ENCODE results near the gene TBC1D21.
A peak's percentile ranks its signal among the peaks of the same experiment; 100 is the strongest.

Gene TBC1D21

GRCh38 chr15:73862276-73862675 lies 11.1 kb upstream of the TBC1D21 start:
- no peak for DNase-seq (ENCODE audit: low spot score)

GRCh38 chr15:73865379-73865778 lies 8.0 kb upstream of the TBC1D21 start:
- no peak for DNase-seq (ENCODE audit: low spot score)

DNA sequence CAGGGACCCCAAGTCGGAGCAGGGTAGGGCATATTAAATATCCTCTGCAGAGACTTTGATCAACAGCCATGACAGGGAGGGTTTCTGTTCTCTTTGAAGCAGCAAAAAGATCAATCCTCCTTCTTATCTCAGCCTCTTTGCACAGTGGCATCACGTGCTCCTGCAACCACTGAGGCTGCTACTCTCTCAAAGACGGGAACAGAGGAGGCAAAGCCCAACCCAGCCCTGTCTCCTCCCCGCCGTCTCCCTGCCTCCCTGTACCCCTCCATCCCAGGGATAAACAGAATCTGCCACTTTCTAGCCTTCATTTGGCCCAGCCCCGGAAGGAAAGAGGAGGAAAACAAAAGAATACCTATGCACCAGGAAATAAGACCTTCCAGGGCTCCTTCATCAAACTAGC lies 7.5 kb upstream of the TBC1D21 start:
- DNase-seq (ENCODE audit: low spot score) = no peak

DNA sequence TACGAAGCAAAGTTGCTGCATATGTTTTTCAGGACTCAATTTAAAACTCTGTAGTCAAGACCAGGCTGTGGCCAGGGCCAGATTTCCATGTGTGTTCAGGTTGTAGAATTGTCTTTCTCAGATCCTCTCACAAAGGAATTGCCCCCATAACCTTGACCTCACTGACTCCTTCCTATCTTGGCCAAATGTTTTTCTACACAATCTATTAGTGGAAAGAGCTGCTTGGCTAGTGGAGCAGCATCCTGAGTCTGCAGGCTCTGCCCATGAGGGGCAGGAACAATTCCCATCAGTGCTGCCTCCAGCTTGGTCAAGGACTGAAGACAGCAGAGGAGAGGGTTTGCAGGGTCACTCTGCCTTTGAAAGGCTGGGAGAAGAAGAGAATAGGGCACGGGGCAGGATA lies 6.9 kb upstream of the TBC1D21 start:
- no peak for DNase-seq (ENCODE audit: low spot score)

DNA sequence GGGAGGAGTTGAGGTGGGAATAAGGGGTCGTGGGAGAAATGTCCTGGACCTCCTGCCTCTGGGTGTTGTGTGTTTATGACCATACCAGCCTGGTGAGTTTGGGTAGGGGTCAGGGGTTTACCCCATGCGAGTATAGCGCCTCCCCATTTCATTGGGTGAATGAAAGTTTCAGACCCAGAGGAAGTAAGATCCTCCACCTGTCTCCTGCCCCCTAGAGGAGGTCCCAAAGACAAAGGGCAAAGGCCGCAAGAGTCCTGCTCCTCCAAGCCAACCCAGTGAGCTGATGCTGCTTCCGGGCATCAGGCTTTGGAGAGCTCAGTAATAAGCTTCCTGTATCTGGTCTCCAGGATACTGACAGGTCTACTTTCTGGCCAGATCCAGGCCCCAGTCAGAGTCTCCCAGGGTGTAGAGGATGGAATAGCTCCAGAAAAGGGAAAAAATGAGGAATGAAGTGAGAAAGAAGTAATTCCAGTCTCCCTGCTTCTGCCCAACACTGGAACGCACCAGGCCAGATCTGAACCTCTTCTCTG lies 6.4 kb upstream of the TBC1D21 start:
- DNase-seq (ENCODE audit: low spot score) = no peak

- no peak for DNase-seq (ENCODE audit: low spot score)
Measured at GRCh38 chr15:73867426-73867825, 5.9 kb upstream of the TBC1D21 start.

GRCh38 chr15:73867956-73868355 lies 5.4 kb upstream of the TBC1D21 start:
- DNase-seq (ENCODE audit: low spot score) = no peak

- no peak for DNase-seq (ENCODE audit: low spot score)
Measured at GRCh38 chr15:73869216-73869995, 4.0 kb upstream of the TBC1D21 start.

DNA sequence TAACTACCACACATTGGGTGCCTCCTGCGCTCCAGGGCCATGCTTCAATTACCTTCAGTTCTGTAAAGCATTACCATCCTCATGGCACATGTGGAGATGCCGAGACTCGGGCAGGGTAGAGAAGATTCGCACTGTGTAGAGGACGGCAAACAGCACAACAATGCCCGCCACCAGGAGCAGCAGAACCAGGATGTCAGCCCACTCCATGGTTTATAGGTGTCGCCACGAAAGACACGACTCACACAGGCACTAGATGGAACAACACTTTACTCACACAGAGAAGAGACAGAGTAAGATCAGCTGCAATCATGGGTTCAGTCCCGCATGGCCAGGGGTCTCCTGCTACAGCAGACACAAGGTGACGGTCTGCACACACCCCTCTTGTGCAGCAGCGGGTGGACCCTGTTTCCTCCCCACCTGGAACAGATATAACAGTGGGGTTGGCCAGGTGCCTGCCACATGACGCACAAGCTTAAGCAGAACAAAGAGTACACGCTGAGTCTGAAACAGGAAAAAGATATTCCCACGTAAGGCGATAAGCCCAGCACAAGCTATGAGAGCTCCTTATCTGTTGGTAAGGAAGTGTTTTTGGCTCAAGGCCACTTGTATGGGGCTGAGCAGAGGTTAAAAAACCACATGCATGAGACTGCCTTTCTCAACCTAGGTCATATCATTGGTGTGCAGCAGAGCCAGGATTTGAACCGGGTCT lies 2.5 kb upstream of the TBC1D21 start:
- DNase-seq (ENCODE audit: low spot score) = no peak

DNA sequence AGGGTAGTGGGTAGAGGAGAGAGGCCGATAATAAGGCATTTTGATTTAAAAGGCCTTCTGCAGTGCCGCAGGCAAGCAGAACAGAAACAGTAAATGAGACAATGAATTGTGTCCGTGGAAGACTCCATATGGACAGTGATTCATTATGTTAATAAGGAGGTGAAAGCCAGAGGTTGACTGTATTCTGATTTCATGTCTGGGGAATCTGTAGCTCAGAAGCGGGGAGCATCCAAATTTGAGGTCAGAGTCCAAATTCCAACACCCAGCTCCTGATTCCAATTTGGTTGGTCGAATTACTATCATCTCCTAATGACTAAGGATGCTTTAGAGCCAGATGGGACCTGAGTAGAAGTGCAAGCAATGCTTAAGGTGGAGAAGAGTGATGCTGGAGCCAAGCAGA lies 1.0 kb upstream of the TBC1D21 start:
- no peak for DNase-seq (ENCODE audit: low spot score)

DNA sequence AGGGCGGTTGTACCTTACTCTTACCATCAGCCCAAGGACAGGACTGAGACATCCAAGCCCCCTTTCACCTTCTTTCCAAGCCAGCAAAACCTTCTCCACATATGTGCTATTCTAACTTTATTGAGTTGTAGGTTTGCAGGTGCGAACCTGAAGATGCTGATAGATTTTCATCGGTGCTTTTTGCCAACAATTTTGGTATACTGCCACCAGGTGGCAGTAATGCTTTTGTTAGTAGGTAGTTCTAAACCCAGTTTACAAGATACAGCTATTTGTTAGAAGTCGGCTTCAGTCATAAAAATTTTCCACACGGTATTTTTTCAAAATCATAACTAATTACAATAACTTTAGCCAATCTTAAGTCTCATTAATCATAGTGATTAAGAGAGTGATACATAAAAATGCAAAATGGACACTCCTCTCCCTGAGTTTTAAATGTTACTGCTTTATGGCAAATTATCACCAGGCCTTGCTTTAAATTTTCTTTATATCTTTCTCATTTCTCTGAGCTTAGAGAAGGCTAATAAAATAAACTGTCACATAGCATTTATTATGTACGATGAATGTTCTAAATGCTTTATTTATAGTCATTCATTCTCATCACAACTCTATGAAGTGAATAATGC lies 636 bp downstream of the TBC1D21 start:
- peak; percentile 57 for DNase-seq (ENCODE audit: low spot score)

DNA sequence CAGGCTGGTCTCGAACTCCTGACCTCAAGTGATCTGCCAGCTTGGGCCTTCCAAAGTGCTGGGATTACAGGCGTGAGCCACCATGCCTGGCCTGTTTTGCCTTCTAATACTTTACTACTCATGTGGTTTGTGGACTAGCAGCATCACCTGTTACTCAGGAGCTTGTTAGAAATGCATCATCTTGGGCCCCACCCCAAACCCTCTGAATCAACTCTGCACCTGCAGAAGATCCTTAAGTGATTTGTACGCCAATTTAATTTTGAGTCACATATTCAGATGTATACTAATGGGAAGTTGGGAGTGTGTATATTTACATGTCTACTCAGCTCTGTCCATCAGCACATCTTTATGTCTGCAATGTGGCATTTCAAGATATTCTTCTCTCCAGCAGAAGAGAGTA lies 6.1 kb downstream of the TBC1D21 start:
- no peak for DNase-seq (ENCODE audit: low spot score)

- no peak for DNase-seq (ENCODE audit: low spot score)
Measured at GRCh38 chr15:73881579-73882320, 8.4 kb downstream of the TBC1D21 start.

DNA sequence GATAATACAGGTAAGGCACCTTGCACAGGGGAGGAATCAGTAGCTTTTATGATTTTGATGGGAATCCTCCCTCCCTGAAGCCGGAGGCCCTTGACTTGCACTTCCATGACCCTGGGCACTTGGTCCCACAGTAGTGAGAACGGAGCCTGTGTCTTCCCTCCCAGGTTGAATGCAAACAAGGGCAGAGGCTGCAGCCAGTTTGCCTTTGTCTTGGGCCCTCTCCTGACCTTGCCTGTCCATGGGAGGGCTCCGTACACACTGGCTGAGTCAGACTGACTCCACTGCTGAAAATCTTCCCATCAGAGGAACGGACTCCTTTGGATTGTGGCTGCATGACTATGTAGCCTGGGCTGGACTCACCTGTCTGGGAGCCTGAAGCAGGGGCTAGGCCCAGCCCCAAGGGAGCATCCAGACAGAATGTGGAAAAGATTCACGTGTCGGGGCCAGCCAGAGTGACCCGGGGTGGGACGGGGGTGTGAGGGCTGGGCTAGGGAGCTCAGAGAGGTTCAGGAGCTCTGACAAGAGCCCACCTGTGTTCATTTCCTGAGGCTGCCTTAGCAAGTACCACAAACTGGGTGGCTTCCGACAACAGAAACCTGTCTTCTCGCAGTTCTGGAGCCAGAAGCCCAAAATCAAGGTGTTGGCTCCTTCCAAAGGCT lies 9.5 kb downstream of the TBC1D21 start:
- no peak for DNase-seq (ENCODE audit: low spot score)

DNA sequence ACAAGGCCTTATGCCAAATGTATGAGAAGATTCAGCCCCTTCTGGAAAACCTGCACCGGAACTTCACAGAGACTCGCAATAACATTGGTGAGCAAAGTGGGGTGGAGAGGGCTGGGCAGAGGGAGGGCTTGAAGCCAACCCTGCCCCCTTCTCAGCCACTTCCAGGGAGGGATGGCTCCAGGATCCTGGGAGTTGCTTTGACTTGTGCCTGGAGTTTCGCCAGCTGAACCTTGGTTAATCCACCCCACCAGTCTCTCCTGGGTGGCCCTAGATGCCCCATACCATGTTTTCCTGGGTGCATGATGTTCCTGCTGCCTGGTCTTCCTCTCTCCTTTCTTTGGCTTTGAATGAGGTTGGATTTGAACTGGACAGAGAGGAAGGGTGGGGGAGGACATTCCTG lies 10.8 kb downstream of the TBC1D21 start:
- no peak for DNase-seq (ENCODE audit: low spot score)

- no peak for DNase-seq (ENCODE audit: low spot score)
Measured at GRCh38 chr15:73885954-73886700, 12.8 kb downstream of the TBC1D21 start.

DNA sequence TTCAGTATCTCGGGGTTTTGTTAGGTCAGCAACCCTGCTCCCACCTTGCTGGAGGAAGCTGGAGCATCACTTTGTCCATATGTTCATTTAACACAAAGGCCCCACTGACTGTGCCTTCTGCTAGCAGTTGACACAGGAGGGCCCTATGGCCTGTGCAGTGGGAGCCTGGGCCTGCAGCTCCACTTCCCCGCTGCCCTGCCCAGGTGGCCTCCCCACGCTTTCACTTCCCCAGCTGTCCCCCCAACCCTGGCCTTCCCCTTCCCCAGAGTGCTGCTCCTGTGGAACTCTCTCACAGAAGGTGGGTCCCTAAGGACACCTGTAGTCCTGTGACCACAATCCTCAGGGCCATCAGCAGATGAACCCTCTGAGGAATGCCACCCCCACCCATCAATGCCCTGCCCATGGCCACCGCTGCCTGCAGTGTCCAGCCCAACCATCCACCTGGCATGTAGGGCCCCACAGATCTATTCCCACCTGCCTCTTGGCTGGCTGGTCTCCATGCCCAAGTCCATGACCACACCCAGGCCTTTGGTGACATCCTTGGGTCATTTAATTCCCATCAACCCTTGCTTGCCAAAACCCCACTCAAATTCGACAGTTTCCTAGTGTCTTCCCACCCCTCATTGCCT lies 13.5 kb downstream of the TBC1D21 start:
- DNase-seq (ENCODE audit: low spot score) = no peak

DNA sequence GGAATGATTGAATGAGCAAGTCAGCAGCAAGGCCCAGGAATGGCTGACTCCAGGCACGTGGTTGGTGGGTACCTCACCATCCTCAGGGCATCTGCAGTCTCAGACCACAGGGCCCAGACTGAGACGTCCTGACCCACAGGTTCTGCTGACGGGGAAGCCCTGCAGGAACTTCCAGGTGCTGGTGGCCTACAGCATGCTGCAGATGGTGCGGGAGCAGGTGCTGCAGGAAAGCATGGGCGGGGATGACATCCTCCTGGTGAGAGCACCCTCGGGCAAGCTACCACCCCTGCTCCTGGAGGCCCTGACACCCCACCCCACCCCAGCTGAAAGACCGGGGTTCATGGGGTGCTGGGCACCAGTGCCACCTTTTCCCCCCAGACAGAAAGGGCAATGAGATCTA lies 14.1 kb downstream of the TBC1D21 start:
- no peak for DNase-seq (ENCODE audit: low spot score)

- DNase-seq (ENCODE audit: low spot score) = no peak
Measured at GRCh38 chr15:73888224-73889041, 15.1 kb downstream of the TBC1D21 start.
